HG03565 (cell line): ENCODE measurements around the gene ARFIP2.
"Not testable (repeated sequence)": the region's sequence is repeated elsewhere in the genome, so short reads cannot be mapped to it uniquely, and the experiment has no call there.

ENCODE experiments used
- ATAC-seq: cut with Tn5 transposase; IDR thresholded peaks from one replicate; pipeline ENCODE4 v1.9.1; 2021; ENCODE audit warnings: mild to moderate bottlenecking, moderate library complexity; ENCODE audit not compliant: unreplicated experiment

Gene ARFIP2, protein sequence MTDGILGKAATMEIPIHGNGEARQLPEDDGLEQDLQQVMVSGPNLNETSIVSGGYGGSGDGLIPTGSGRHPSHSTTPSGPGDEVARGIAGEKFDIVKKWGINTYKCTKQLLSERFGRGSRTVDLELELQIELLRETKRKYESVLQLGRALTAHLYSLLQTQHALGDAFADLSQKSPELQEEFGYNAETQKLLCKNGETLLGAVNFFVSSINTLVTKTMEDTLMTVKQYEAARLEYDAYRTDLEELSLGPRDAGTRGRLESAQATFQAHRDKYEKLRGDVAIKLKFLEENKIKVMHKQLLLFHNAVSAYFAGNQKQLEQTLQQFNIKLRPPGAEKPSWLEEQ

DNA sequence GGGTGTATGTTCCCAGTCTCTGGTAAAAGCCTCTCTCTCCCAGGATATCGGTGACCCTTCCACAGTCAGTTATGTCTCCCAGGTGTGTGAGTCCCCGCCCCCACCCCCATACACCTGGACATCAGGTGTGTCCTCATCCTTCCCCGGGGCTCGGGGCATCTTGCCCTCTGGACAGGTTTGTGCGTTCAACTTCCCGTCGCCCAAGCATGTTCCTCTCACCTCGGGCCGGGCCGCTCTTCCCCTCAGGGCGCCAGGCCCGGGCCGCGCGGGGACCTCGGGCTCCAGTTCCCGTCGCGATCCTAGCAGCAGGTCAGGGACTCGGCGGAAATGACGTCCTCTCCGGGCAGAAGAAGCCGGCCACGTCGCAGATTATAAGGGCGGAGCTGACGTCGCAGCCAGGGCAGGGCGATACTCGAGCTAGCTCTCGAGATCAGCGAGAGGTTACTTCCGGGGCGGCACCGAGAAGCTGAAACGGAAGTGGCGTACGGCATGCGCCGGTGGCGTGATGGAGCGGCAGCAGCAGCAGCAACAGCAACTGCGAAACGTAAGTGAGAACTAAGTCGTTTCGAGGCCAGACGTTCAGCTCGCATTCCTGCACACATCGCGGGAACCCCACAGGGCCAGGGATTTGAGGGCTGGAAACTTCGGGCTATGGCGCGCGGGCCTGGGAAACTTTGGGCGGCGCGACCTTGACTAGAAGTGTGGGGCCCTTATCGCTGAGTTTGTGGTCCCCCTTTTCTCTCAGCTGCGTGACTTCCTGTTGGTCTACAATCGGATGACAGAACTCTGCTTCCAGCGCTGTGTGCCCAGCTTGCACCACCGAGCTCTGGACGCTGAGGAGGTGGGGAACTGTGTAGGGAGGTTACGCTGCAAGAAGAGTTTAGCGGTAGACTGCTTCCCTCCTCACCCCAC, at the start of gene ARFIP2, which contains the start of gene TIMM10B:
ARFIP2 (minus strand) TSS at position 320 of the 912 bp plus-strand sequence. CDS start 910 bp downstream, outside the sequence.
TIMM10B (plus strand) TSS at position 490 of the 912 bp plus-strand sequence; CDS start at position 506, 16 bp downstream.
- ATAC-seq: peak; percentile 99

DNA sequence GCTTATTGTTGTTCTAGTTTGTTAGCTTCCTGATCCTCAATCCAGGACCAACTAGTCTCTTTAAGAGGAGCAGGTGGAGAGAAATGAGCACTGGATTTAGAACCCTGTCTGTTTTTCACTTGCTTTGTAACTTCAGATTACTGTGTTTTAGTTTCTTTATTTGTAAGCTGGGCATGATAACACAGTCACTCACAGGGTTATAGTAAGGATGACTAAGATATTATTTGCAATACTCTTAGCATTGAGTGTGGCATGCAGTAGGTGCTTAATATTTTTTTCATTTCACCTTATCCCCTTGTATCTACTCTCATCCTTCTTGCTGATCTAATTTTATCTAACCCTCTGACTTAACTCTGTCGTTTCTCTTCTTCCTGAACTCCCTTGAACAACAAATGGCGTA, 49.7 kb upstream of the ARFIP2 start:
- ATAC-seq: no peak

DNA sequence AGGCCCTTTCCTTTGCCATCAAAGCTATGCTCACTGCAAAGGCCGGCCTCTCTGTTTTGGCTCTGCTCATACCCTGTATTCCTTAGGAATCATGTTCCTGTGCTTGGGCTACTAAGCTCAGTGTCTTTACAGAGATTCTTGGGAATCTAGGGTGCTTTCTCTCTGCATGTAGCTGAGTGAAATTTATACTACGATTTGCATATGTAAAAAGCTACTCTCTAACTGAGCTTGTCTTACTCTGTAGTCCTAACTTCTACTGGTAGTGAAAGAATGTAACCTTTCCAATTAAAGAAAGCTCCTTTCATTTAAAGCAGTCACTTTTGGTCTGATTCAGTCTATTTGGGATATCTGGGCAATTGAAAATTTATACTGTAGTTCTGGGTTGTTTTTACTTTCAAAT, 48.1 kb upstream of the ARFIP2 start:
- no peak for ATAC-seq

DNA sequence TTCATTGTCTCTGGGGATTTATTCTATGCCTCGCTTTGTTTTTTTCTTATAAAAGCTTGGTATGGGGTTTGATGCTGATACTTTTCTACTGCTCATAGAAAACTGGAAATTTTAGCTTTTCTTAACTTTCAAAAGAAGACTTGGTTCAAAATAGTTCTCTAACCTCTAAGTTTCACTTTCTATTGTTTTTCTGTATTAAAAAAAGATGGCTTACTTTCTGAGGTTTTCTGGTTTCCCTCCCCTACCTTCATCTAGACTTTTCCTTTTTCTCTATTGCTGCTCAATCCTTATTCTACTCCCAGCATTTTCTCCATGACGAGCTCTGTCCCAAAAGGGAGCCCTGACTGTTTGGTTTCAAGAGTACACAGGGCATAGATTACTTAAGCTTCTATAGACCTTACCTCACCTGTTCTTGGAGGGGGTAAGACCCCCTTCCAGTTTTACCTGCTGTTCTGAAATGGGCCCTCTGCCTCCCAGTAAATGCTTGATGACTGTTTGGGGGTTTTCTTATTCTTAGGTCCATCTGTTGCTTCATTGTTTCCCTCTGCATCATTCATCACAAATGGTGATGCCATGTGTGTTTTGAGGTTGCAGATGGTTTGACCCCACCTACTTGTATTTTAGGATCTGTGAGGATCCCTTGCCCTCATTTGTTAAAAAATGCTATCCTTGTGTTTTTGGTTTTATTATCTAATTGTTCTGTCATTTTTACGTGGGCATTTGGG, 45.4 kb upstream of the ARFIP2 start:
- no peak for ATAC-seq

DNA sequence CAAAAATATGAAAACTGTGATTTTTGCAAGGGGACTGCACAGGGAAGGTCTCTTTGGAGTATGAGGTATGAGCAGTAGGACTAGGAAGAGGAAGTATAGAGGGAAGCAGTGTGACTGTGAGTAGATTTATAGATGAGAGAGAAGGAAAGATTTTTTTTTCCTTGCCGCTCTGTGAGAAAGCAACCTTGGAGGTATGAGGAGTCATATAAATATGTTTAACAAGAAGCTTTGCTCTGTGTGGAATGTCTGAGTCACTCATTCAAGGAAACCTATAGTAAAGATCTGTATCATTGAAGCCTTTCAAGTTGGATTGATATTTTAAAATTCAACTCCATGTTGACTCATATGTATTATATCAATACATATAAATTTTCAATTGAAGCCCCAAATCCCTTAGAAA, 42.1 kb upstream of the ARFIP2 start:
- no peak for ATAC-seq

DNA sequence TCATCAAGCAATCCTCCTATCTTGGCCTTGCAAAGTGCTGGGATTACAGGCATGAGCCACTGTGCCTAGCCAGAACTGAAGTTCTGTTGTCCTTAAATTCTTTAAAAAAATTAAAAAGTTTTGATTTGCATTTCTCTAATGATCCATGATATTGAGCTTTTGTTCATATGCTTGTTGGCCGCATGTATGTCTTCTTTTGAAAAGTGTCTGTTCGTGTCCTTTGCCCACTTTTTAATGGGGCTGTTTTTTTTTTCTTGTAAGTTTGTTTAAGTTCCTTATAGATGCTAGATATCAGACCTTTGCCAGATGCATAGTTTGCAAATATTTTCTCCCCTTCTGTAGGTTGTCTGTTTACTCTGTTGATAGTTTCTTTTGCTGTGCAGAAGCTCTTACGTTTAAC, 40.8 kb upstream of the ARFIP2 start:
- ATAC-seq: not testable (repeated sequence)

DNA sequence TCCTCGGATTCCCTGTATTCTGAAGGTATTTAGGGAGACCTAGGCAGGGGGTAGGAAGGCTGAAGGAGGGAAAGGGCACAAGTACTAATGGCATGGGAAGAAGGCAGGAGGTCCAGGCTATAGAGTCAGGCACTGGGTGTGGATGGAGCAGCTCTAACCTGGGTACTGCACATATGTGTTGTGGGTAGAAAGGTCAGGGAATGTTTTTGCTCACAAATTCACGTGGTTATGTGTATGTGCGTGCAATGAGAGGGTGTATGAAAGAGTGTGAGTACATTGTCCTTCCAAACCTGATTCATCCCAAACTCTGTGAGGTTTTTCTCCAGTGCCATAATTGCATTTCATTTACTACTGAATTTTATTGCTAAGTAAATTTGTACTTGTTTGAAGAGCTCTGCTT, 39.1 kb upstream of the ARFIP2 start:
- ATAC-seq: no peak

DNA sequence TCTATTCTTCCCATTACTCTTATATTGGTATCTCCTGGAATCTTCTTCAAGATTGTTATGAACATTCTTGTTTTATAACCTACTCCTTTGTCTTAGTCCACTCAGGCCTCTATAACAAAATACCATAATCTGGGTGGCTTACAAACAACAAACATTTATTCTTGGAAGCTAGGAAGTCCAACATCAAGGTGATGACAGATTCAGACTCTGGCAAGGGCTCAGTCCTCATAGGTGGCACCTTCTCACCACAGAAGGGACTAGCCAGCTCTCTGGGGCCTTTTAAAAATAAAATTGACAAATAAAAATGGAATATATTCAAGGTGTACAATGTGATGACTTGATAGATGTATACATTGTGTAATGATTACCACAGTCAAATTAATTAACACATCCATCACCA, 35.7 kb upstream of the ARFIP2 start:
- no peak for ATAC-seq

DNA sequence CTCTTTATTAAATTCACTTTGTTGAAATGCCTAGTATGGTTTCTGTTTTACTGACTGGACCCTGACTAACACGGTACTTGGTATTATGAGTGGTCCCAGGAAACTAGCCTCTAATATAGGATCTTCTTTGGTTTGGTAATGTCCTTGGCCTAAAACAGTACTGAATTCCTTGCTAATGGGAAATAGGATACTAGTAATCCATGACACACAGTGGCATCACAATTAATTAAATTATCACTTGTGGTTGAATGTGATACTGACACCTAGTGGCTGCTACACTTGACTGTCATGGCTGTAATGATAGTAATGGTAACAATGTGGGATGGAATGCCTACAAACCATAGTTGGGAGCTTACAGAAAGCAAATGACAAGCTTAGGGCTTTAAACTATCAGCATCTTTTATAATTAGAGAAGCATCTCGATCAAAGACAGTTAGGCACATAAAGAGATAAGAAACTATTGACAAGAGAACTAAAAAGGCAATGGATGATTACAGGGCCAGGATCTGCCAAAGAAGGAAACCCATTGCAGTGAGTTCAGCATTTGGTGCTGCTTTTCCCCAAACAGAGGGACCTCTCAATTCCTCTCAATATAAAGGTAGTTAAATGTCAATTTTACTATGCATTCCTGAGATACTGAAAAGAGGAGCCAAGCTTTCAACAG, 24.6 kb upstream of the ARFIP2 start:
- ATAC-seq: no peak

DNA sequence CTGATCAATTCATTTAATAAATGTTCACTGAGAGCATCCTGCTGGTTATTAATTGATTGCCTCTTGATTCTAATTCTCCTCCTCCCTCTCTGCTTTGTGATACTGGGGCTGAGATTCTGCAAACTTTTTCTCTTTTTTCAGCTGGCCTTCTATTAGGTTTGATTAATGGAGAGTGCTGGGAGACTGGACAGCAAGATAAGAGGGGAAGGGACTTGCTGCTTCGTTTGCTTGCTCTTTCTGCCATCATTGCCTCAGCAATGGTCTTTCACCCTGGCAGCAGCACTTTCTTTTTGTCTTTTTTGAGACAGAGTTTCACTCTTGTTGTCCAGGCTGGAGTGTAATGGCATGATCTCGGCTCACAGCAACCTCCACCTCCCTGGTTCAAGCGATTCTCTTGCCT, 23.0 kb upstream of the ARFIP2 start:
- ATAC-seq: no peak

DNA sequence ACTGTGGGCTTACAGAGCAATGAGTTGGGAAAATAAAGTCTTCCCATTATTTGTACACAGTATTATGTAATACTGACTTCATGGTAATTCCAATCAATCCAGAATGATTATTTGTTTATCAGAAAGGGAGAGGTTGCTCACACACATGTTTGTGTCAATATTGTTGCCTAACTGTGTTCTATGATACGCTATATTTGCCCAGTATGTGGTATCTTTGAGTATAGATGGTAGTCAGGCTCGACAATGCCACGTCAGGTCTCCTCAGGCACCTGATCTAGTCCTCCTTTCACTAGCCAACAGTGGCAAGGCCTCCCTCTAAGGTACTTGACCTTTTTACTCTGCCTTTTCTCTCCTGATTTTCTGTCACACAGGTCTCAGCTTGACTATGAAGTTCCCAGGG, 21.3 kb upstream of the ARFIP2 start:
- ATAC-seq: no peak

DNA sequence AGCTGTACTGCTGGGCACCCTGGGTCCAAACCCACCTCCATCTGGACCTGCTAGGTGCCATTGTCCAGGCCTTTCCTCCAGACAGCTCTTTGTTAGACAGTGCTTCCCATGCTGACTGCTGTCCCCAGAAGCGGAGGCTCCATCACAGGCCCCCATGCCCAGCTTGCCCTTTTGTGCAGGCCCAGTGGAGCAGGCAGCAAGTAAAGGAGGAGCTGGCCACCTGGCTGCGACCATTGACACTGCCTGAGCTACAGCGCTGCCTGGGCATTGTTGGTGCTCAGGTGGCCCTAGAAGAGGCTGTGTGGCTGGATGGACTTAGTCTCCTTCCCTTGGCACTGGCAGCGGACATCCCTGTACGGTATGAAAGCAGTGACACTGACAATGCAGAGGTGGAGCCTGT, 17.4 kb upstream of the ARFIP2 start:
- ATAC-seq: no peak

DNA sequence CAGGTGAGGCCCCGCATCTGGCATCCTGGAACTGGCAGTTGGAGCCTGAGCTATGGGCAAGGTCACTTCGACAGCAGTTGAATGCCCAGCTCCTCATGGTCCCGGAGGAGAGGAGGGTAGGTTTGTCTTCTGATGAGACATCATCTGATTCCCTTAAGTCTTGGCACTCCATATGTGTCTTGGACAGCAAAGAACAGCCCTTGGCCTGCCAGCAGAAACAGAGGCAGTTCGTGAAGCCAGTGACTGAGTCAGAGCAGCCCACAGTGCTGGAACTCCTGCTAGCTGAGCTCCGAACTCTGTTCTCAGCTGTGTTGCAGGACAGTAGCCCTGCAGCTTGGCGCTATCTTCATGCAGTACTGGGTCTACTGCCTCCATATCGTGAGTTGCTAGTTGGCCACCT, 17.0 kb upstream of the ARFIP2 start:
- no peak for ATAC-seq

DNA sequence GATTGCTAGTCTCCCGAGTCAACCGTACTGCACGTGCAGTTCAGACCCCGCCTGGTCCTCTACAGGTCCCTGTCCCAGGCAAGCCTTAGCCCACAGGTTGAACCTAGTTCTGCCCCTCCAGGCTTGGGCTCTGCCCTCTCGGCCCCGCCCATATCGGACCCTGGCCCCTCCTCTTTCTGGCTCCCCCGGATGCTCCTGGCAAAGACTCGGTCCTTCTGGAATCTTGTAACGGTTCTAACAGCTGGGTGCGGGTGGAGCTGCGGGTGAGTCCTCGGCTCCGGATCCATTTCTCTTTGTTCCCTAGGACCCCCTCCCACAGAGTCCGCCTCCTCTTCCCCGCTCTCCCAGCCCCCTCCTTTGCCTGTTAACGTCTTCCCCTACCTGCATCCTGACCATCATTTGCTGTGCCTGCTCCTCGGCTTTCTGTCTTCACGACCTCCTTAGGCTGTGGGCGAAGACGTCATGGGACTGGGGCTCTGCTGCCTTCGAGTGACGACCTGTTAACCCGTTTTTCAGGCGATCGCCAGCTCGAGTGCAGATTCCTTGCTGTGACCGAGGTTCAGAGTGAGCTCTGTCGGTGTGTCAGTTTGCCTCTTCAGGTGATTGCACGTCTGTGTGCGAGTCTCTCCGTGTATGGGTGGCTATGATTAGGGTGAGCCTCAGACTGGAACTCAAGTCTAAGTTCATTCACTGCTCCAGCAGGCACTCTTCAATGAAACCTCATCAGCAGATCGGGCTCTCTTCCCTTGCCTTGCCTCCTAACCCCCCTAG, 16.1 kb upstream of the ARFIP2 start, which contains the start of gene DNHD1:
DNHD1 (plus strand) TSS at position 212 of the 771 bp plus-strand sequence. CDS start 936 bp downstream, outside the sequence.
- no peak for ATAC-seq

DNA sequence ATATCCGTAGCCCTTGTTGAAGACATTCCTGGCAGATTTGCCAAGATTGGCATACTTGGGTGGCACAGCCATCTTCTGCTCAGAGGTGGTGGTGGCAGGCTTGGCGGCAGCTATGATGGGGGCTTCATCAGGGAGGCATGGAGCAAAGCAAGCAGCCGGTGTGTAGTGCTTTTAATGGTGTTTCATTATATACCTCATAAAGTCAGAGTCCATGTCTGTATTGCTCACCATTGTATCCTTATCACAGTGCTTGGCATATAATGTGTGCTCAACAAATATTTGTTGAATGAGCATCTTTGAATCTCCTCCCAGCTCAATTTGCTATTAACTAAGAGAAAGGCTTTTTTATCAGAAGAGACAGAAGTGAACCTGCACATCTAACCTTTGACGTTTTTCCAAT, 8.2 kb upstream of the ARFIP2 start:
- no peak for ATAC-seq

DNA sequence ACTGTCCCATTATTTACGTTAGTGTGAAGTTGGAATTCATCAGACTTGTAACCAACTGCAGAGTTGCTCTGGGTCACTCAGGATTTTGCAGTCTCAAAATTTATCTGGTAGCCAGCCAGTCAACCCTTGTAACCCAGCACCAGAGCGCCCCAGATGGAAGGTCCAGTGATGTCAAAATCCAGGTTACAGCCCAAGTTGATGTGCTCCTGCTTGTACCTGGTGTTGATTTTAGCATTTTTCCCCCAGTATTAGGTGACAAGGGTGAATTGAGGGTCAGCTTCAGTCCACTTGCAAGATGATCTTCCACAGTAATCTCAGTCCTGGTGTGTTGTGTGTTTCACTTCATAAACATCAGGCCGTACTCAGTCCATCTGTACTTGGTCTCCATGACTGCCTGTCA, 7.7 kb upstream of the ARFIP2 start:
- ATAC-seq: no peak

DNA sequence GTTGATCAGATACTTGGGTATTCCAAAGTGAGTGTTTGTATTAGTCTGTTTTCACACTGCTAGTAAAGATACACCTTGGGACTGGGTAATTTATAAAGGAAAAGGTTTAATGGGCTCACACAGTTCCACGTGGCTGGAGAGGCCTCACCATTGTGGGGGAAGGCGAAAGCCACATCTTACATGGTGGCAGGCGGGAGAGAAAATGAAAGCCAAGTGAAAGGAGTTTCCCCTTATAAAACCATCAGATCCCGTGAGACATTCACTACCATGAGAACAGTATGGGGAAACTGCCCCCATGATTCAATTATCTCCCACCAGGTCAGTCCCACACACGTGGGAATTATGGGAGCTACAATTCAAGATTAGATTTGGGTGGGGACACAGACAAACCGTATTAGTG, 7.2 kb upstream of the ARFIP2 start:
- no peak for ATAC-seq

DNA sequence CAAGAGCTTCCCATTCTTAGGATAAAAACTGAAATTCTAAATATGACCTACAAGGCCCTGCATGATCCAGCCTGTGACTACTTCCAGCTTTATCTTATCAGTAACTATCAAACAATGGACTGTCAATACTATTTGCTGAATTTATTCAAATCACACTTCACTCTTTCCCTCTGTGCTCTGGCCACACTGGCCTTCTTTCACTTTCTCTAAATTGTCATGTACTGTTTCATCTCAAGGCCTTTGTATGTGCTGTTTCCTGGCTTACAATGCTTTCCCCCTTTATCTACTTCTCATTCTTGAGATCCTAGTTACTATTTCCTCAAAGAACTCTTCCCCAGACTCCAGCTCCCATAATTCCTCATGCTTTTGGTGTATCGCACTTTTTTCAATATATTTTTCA, 5.8 kb upstream of the ARFIP2 start:
- ATAC-seq: no peak

DNA sequence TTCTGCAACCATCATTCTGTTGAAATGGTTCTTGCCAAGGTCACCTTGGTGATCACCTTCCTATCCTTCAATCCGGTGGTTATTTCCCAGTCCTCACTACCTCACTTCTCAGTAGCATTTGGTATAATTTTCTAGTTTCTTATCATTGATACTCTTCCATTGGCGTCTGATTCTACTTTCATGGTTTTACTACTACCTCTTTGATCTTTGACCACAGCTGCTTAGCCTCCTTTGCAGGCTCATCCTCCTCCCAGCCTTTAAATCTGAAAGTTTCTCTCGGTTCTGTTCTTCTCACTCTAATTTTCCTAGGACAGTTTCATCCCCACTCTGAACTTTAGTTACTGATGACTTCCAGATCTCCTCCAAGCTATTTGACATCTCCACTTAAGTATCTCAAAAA, 5.1 kb upstream of the ARFIP2 start:
- no peak for ATAC-seq

DNA sequence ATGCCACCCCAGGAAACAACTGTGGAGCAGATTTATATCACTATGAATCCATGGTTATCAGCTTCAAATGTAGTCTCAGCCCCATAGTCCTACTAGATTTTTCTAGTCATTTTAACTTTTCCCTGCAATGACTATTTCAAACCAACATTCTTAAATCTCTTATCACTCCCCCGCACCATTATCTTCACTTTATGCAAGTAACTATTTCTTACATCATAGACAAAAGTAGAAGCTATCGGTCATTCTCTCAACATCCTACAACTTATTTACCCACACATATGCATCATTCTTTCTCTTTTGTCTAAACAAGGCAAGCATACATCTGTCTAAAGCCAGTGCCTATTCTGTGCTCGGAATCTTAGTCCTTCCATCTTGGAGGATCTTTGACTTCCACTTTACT, 4.5 kb upstream of the ARFIP2 start:
- no peak for ATAC-seq
